Measurements from ENCODE around the gene KLK13. TPM values are rescaled to one million over a fixed set of nuclear protein-coding genes. Genes with fewer than 3 reads are reported as not detected.

The KLK13 gene
- total RNA-seq, 1 donor from 2014 or later, result not detected

DNA sequence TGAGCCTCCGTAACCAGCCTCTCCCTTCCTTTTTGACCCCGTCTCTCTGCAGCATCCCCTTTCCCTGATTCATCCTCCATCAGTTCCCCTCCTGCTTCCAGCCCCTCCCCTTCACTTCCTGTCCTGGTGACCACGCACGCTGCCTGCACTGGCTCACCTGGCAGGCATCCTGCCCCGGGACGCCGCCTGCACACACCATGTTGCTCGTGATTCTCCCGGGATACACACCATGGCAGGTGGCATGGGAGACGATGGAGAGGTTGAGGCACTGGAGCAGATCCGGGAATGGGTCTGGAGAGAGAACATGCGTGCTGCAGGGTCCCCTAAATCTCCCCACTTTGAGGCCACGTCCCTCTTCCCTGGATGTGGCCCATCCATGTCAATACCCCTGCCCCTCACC is 34.3 kb downstream of the KLK13 start:
- Mint-ChIP-seq H3K4me3 (no peak overlapping the region), H3K4me1 (no peaks in the 10 kb centered on the region), H3K9me3 (peaks cover 5% of the 10 kb centered on the region), H3K27me3 (ENCODE audit: low read depth) (peaks cover 30% of the 10 kb centered on the region), H3K36me3 (ENCODE audit: low read depth) (no peaks in the 10 kb centered on the region), H3K27ac (ENCODE audit: unreplicated experiment) (no peak overlapping the region)
- no peak for DNase-seq (ENCODE audit: low read depth, low spot score)
- TF ChIP-seq, protein P1, sequence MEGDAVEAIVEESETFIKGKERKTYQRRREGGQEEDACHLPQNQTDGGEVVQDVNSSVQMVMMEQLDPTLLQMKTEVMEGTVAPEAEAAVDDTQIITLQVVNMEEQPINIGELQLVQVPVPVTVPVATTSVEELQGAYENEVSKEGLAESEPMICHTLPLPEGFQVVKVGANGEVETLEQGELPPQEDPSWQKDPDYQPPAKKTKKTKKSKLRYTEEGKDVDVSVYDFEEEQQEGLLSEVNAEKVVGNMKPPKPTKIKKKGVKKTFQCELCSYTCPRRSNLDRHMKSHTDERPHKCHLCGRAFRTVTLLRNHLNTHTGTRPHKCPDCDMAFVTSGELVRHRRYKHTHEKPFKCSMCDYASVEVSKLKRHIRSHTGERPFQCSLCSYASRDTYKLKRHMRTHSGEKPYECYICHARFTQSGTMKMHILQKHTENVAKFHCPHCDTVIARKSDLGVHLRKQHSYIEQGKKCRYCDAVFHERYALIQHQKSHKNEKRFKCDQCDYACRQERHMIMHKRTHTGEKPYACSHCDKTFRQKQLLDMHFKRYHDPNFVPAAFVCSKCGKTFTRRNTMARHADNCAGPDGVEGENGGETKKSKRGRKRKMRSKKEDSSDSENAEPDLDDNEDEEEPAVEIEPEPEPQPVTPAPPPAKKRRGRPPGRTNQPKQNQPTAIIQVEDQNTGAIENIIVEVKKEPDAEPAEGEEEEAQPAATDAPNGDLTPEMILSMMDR (conservative IDR thresholded peaks at IDR 0.05), result no peak

DNA sequence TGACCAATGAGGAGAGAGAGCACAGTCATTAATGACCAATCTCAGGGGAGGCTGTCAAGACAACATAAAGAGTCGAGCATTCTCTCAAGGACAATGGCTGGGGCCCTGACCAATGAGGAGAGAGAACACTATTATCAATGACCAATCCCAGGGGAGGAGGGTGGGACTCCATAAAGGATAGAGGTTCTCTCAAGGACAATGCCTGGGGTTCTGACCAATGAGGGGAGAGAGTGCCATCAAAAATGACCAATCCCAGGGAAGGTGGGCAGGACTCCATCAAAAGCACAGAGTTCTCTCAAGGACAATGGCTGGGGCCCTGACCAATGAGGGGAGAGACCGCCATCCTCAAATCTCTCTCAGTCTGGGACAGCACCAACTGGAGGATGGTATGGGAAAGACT is 35.2 kb downstream of the KLK13 start:
- no peak for DNase-seq (ENCODE audit: low read depth, low spot score)
- H3K4me3 Mint-ChIP-seq, result no peak overlapping the region
- no peak overlapping the region for H3K27ac Mint-ChIP-seq (ENCODE audit: unreplicated experiment)
- H3K27me3 Mint-ChIP-seq (ENCODE audit: low read depth), result peaks cover 31% of the 10 kb centered on the region
- TF ChIP-seq, protein P1 (conservative IDR thresholded peaks at IDR 0.05), result no peak
- peaks cover 5% of the 10 kb centered on the region for H3K9me3 Mint-ChIP-seq
- no peaks in the 10 kb centered on the region for H3K36me3 Mint-ChIP-seq (ENCODE audit: low read depth)
- no peaks in the 10 kb centered on the region for H3K4me1 Mint-ChIP-seq

DNA sequence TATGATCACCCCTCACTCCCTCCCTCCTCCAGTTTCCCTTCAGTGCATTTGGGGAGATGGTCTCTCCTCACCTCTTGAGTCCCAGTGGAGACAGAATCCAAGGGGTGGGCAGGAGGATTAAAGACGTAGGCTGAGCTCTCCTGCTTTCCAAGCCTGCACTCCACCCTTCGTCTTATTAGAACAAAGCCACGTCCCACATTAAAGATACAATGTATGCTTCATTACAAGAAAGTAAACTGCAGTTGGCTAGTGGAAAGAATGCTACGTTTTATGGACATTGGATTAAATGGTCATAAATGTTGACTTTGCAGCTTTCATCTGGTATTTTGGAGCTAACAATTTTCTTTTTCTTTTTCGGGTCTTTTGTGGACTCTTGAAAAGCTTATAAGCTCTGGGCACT is 37.0 kb downstream of the KLK13 start:
- TF ChIP-seq, protein P1 (conservative IDR thresholded peaks at IDR 0.05), result no peak
- H3K4me1 Mint-ChIP-seq, result no peaks in the 10 kb centered on the region
- H3K36me3 Mint-ChIP-seq (ENCODE audit: low read depth), result no peaks in the 10 kb centered on the region
- H3K27ac Mint-ChIP-seq (ENCODE audit: unreplicated experiment), result no peak overlapping the region
- DNase-seq (ENCODE audit: low read depth, low spot score), result no peak
- H3K27me3 Mint-ChIP-seq (ENCODE audit: low read depth), result peaks cover 37% of the 10 kb centered on the region
- no peak overlapping the region for H3K4me3 Mint-ChIP-seq
- H3K9me3 Mint-ChIP-seq, result peaks cover 5% of the 10 kb centered on the region

DNA sequence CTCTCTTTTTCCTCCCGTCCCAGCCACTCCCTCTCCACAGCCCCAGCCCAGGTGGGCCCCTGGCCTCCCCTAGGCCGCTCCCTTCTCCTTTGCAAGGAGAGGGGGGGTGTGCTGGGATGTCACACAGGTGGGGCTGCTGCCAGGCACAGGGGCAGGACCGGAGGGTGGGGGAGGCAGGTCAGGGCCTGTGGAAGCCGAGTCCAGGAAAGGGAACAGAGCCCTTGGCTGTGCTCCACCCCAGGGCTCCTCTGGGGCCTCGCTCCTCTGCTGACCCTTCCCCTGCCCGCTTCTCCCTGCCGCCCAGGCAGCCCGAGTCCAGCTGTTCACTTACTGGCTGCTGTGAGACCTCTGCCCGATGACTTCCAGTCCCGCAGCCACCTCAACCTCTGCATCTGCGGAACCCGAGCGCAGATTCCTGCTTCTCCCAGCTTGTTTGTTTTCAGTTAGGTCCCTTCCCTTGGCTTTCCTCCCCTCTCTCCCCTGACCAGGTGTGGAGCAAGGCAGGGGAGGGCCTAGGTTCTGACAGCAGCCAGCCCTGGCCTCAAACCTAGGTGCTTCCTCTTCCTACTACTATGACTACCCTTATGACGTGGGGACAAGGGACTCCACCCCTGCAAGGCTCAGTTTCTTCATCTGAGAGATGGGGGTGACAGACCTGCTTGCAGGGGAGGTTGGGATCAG is 37.6 kb downstream of the KLK13 start:
- Mint-ChIP-seq H3K36me3 (ENCODE audit: low read depth) (no peaks in the 10 kb centered on the region), H3K9me3 (peaks cover 5% of the 10 kb centered on the region), H3K4me1 (no peaks in the 10 kb centered on the region), H3K27me3 (ENCODE audit: low read depth) (peaks cover 44% of the 10 kb centered on the region), H3K27ac (ENCODE audit: unreplicated experiment) (no peak overlapping the region), H3K4me3 (no peak overlapping the region)
- TF ChIP-seq, protein P1 (conservative IDR thresholded peaks at IDR 0.05), result no peak
- no peak for DNase-seq (ENCODE audit: low read depth, low spot score)

DNA sequence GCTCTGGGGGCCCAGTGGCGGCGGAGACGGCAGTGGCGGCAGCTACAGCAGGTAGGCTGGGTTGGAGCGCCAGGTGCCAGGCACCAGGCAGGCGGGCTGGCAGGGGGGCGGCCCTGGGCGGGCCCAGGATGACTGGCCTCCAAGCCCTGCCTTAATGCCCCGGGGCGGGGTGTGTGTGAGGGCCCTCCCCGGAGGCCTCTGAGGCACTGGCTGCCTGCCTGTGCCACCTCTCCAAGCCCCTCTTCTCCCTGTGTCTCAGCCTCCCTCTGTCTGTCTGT is 38.4 kb downstream of the KLK13 start, which contains the start of gene KLK11:
TSS of gene KLK11 (minus strand) at position 63 of the 278 bp plus-strand sequence. CDS start 985 bp downstream, outside the sequence.
- Mint-ChIP-seq H3K27ac (ENCODE audit: unreplicated experiment) (no peak within 1 kb of the TSS), H3K36me3 (ENCODE audit: low read depth) (no peaks in the 10 kb centered on the region), H3K9me3 (peaks cover 5% of the 10 kb centered on the region), H3K27me3 (ENCODE audit: low read depth) (peaks cover 49% of the 10 kb centered on the region), H3K4me3 (no peak within 1 kb of the TSS), H3K4me1 (no peaks in the 10 kb centered on the region)
- TF ChIP-seq, protein P1 (conservative IDR thresholded peaks at IDR 0.05), result no peak
- DNase-seq (ENCODE audit: low read depth, low spot score), result no peak

Measured in neural crest cell (in vitro differentiated cells).